HCT116 (cell line): Measurements from ENCODE around the gene BAZ1B.

Source experiments
- CTCF ChIP-seq, 3 experiments: fragments of 200-600 bp in 1 of 3; sonication (generic) in 1 of 3; IDR thresholded peaks in 2 of 3; conservative IDR thresholded peaks in 1 of 3; 2 replicates each; pipeline ENCODE4 v1.5.1; 2012 to 2017; ENCODE audit warnings: low read depth in 2 of 3, low read length in 2 of 3, antibody characterized with exemption in 1 of 3, borderline replicate concordance in 1 of 3, control low read depth in 1 of 3, mild to moderate bottlenecking in 1 of 3, mixed read lengths in 1 of 3, mixed run types in 1 of 3, moderate library complexity in 1 of 3; ENCODE audit not compliant: insufficient read depth in 1 of 3
- EZH2 ChIP-seq: fragments of 200-600 bp; sonication (generic); IDR thresholded peaks from 2 replicates; pipeline ENCODE4 v1.6.1; 2017; ENCODE audit warnings: antibody characterized with exemption, mixed run types
- POLR2A ChIP-seq: IDR thresholded peaks from 2 replicates; pipeline ENCODE4 v1.7.0; 2011; ENCODE audit warnings: borderline replicate concordance; ENCODE audit not compliant: insufficient read depth, insufficient read length; ENCODE audit errors: extremely low read depth

DNA sequence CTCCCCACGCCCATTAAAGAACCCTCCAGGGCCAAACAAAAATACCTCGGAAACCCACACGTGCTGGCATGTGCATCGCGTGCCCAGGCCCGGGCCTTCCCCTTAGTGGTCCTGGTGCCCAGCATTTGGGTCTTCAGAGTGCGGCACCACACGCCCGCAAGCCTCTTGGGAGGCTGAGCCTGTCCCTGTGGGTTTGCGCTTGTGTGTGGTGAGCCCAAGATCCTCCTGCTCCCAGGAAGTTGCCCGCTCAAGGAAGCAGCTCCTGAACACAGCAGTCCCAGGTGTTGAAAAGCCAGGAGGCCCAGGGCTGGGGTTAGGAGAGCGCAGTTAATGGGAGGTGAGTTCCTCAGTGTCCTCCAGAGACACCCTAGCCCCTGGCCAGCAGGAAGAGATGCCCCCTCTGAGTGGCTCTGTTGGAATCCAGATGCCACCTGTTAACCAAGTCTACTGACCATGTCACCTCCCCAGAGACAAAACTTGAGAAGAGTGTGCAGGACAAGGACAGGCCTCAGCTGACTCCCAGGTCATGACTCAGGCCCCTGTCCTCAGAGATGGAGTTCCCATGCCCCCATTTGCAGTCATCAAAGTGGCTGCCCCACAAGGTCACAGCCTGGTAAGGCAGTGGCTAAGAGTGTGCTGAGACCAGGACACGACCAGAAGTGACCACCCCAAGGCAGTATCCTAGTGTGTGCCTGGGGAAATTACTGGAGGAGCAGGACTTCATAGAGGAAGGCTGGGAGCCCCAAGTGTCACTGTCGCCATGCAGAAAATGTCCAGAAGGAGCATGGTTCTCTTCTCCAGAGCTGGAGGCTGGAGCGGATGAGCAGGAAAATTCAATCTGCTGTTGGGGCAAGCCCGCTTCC is 83.3 kb downstream of the BAZ1B start:
- TF ChIP-seq EZH2 (no peak), CTCF (IDR thresholded peaks at IDR 0.05 in 2 of 3, conservative IDR thresholded peaks at IDR 0.05 in 1 of 3; ENCODE audit: borderline replicate concordance in 1 of 3, insufficient read depth in 1 of 3, low read depth in 2 of 3, low read length in 2 of 3) (no peak), POLR2A (no peak)
